Tibial nerve (tissue), 4 donors: ENCODE measurements around the gene BTD. TPM values are rescaled to one million over a fixed set of nuclear protein-coding genes. Genes with fewer than 3 reads are reported as not detected.
A peak's percentile ranks its signal among the peaks of the same experiment; 100 is the strongest.

Experiments used
- DNase-seq, 2 donors: peaks; one replicate each; pipeline ENCODE4 v3.0.0-alpha.2; 2019; ENCODE audit warnings: low spot score in 2 of 2
- H3K27ac ChIP-seq, 4 donors: fragments of 200-600 bp; sonication (generic) in 3 of 4; one replicate each; pipeline ENCODE4 v1.5.1; 2017 to 2019; ENCODE audit warnings: mild to moderate bottlenecking in 1 of 4
- H3K27me3 ChIP-seq, 2 donors: fragments of 200-600 bp; sonication (generic) in 1 of 2; one replicate each; pipeline versions ENCODE4 v1.5.1 to v1.6.0; 2017 to 2019
- H3K36me3 ChIP-seq, 3 donors: fragments of 200-600 bp; sonication (generic); one replicate each; pipeline ENCODE4 v1.5.1; 2018 to 2019
- H3K4me1 ChIP-seq, 4 donors: fragments of 200-600 bp; sonication (generic) in 3 of 4; one replicate each; pipeline ENCODE4 v1.5.1; 2017 to 2019
- H3K4me3 ChIP-seq, 4 donors: fragments of 200-600 bp; sonication (generic) in 3 of 4; one replicate each; pipeline ENCODE4 v1.5.1; 2017 to 2019; ENCODE audit warnings: mild to moderate bottlenecking in 1 of 4, moderate library complexity in 1 of 4
- H3K9me3 ChIP-seq, 4 donors: fragments of 200-600 bp; sonication (generic) in 3 of 4; one replicate each; pipeline ENCODE4 v1.5.1; 2017 to 2019
- CTCF ChIP-seq, 5 experiments: fragments of 200-600 bp in 3 of 5; fragments of 450-650 bp in 2 of 5; sonication (generic) in 3 of 5; IDR thresholded peaks; one replicate each; pipeline ENCODE4 v1.5.1; 2016 to 2019; ENCODE audit warnings: antibody characterized with exemption in 5 of 5, mild to moderate bottlenecking in 3 of 5, moderate library complexity in 2 of 5
- EP300 ChIP-seq, 2 donors: sonication (generic); formaldehyde crosslinking; IDR thresholded peaks; one replicate each; pipeline ENCODE4 v1.6.1; 2017; ENCODE audit warnings: antibody characterized with exemption in 2 of 2, mild to moderate bottlenecking in 1 of 2
- POLR2A ChIP-seq, 2 donors: fragments of 450-650 bp; IDR thresholded peaks; one replicate each; pipeline ENCODE4 v1.6.1; 2017; ENCODE audit warnings: antibody characterized with exemption in 2 of 2, mild to moderate bottlenecking in 2 of 2, moderate library complexity in 2 of 2
- WGBS, 2 donors: methylation state at CpG; one replicate each; pipeline ENCODE4 v1.1.5; 2018; 5-methylcytosine and 5-hydroxymethylcytosine counted together
- total RNA-seq, 4 donors: library from RNA; depleted of rRNA; stranded (reverse); fragments of >200 nt; gene quantifications; one replicate each; pipeline ENCODE4 v1.1.0, GENCODE V29; 2016

BTD gene
- total RNA-seq, 4 donors from 2014 or later: 14.4 to 50.0 (median 40.2) TPM

GRCh38 chr3:15649858-15650257 is 48.3 kb downstream of the BTD start:
- Histone ChIP-seq H3K27me3 (no peaks in the 10 kb centered on the region), H3K36me3 (peaks cover 0 to 6% (median 0%) of the 10 kb centered on the region in 3 donors), H3K9me3 (no peaks in the 10 kb centered on the region), H3K4me1 (peaks cover 0 to 30% (median 25%) of the 10 kb centered on the region in 4 donors), H3K4me3 (no peak overlapping the region), H3K27ac (peak overlapping the region in 1 of 4 donors; percentile 1)
- TF ChIP-seq CTCF (IDR thresholded peaks at IDR 0.05) (no peak), EP300 (IDR thresholded peaks at IDR 0.05) (no peak), POLR2A (IDR thresholded peaks at IDR 0.05) (no peak)
- DNase-seq: no peak
- WGBS, 2 donors: 49 to 58% methylated on average over 5 of the region's 5 CpGs

GRCh38 chr3:15651396-15651795 is 49.9 kb downstream of the BTD start:
- 71 to 84% methylated on average over 8 of the region's 8 CpGs for WGBS, 2 donors
- Histone ChIP-seq H3K9me3 (peaks cover 0 to 11% (median 0%) of the 10 kb centered on the region in 4 donors), H3K4me1 (peaks cover 0 to 20% (median 19%) of the 10 kb centered on the region in 4 donors), H3K27ac (no peak overlapping the region), H3K36me3 (no peaks in the 10 kb centered on the region), H3K27me3 (no peaks in the 10 kb centered on the region), H3K4me3 (no peak overlapping the region)
- DNase-seq: no peak
- no peak for TF ChIP-seq CTCF (IDR thresholded peaks at IDR 0.05)
- no peak for TF ChIP-seq EP300 (IDR thresholded peaks at IDR 0.05)
- no peak for TF ChIP-seq POLR2A (IDR thresholded peaks at IDR 0.05)

GRCh38 chr3:15653321-15653720 is 51.8 kb downstream of the BTD start:
- peaks cover 0 to 1% (median under 1%) of the 10 kb centered on the region in 4 donors for H3K4me1 ChIP-seq
- H3K36me3 ChIP-seq: no peaks in the 10 kb centered on the region
- peak overlapping the region in 1 of 4 donors; percentile 77 for H3K27ac ChIP-seq
- peaks cover 0 to 26% (median 3%) of the 10 kb centered on the region in 4 donors for H3K9me3 ChIP-seq
- no peak for TF ChIP-seq POLR2A (IDR thresholded peaks at IDR 0.05)
- no peak for TF ChIP-seq CTCF (IDR thresholded peaks at IDR 0.05)
- TF ChIP-seq EP300 (IDR thresholded peaks at IDR 0.05): no peak
- no peaks in the 10 kb centered on the region for H3K27me3 ChIP-seq
- no peak for DNase-seq
- no peak overlapping the region for H3K4me3 ChIP-seq
- 88 to 89% methylated on average over 3 of the region's 3 CpGs for WGBS, 2 donors

GRCh38 chr3:15654127-15654526 is 52.6 kb downstream of the BTD start:
- Histone ChIP-seq H3K4me3 (no peak overlapping the region), H3K36me3 (no peaks in the 10 kb centered on the region), H3K4me1 (no peaks in the 10 kb centered on the region), H3K27me3 (no peaks in the 10 kb centered on the region), H3K9me3 (peaks cover 0 to 26% (median 3%) of the 10 kb centered on the region in 4 donors), H3K27ac (peak overlapping the region in 3 of 4 donors; percentile 10 to 77 (median 76))
- no peak for DNase-seq
- TF ChIP-seq CTCF (IDR thresholded peaks at IDR 0.05) (no peak), EP300 (IDR thresholded peaks at IDR 0.05) (no peak), POLR2A (IDR thresholded peaks at IDR 0.05) (no peak)

- no peak overlapping the region for H3K4me3 ChIP-seq
- H3K27ac ChIP-seq: peak overlapping the region in 3 of 4 donors; percentile 50 to 77 (median 76)
- no peaks in the 10 kb centered on the region for H3K27me3 ChIP-seq
- H3K36me3 ChIP-seq: no peaks in the 10 kb centered on the region
- peaks cover 0 to 26% (median 3%) of the 10 kb centered on the region in 4 donors for H3K9me3 ChIP-seq
- peaks cover 0 to 5% (median 0%) of the 10 kb centered on the region in 4 donors for H3K4me1 ChIP-seq
- DNase-seq: no peak
- TF ChIP-seq POLR2A (IDR thresholded peaks at IDR 0.05) (no peak), CTCF (IDR thresholded peaks at IDR 0.05) (no peak), EP300 (IDR thresholded peaks at IDR 0.05) (peak; percentile 55 to 76)
- 56 to 76% methylated on average over 9 of the region's 9 CpGs for WGBS, 2 donors
These were observed 53.3 kb downstream of the BTD start for GRCh38 chr3:15654891-15655290.
